H9 (cell line): Measurements from ENCODE around the gene AGMO. TPM values are rescaled to one million over a fixed set of nuclear protein-coding genes. Genes with fewer than 3 reads are reported as not detected.

Source experiments
- DNase-seq: peaks from one replicate; pipeline ENCODE4 v3.0.0-alpha.2; 2017
- H2AFZ ChIP-seq: one replicate; pipeline ENCODE4 v1.6.1; 2013; ENCODE audit warnings: mild to moderate bottlenecking, low read length, control low read depth, moderate library complexity
- H2AK5ac ChIP-seq: 2 replicates; pipeline ENCODE4 v1.6.1; 2013; ENCODE audit warnings: low read length, control low read depth, mixed read lengths; ENCODE audit not compliant: insufficient read length
- H2BK120ac ChIP-seq: one replicate; pipeline ENCODE4 v1.6.1; 2013; ENCODE audit warnings: low read depth, mild to moderate bottlenecking, low read length, control low read depth, inconsistent platforms; ENCODE audit not compliant: poor library complexity, severe bottlenecking
- H2BK12ac ChIP-seq: 2 replicates; pipeline ENCODE4 v1.6.1; 2013; ENCODE audit warnings: low read length, control low read depth, mixed read lengths, low read depth; ENCODE audit not compliant: insufficient read length
- H2BK15ac ChIP-seq: 2 replicates; pipeline ENCODE4 v1.6.1; 2013; ENCODE audit warnings: low read depth, low read length, control low read depth
- H2BK20ac ChIP-seq: one replicate; pipeline ENCODE4 v1.6.1; 2013; ENCODE audit warnings: low read depth, mild to moderate bottlenecking, low read length, control low read depth, inconsistent platforms; ENCODE audit not compliant: poor library complexity, severe bottlenecking
- H2BK5ac ChIP-seq: 2 replicates; pipeline ENCODE4 v1.6.1; 2013; ENCODE audit warnings: low read length, control low read depth, mixed read lengths; ENCODE audit not compliant: insufficient read length
- H3K14ac ChIP-seq: 2 replicates; pipeline ENCODE4 v1.6.1; 2013; ENCODE audit warnings: low read length, control low read depth; ENCODE audit not compliant: insufficient read depth
- H3K18ac ChIP-seq: 2 replicates; pipeline ENCODE4 v1.6.1; 2013; ENCODE audit warnings: low read depth, mild to moderate bottlenecking, mixed read lengths, low read length, control low read depth; ENCODE audit not compliant: insufficient read length
- H3K23ac ChIP-seq: 2 replicates; pipeline ENCODE4 v1.6.1; 2013; ENCODE audit warnings: low read length, control low read depth, mixed read lengths, low read depth; ENCODE audit not compliant: insufficient read length
- H3K23me2 ChIP-seq: 2 replicates; pipeline ENCODE4 v1.6.1; 2013; ENCODE audit warnings: low read depth, mild to moderate bottlenecking, mixed read lengths, low read length, control low read depth; ENCODE audit not compliant: insufficient read length, poor library complexity, severe bottlenecking
- H3K27ac ChIP-seq: 2 replicates; pipeline ENCODE4 v1.5.1; 2013; ENCODE audit warnings: low read length, control low read depth, mixed read lengths, low read depth; ENCODE audit not compliant: insufficient read length
- H3K27me3 ChIP-seq: 2 replicates; pipeline ENCODE4 v1.6.1; 2013; ENCODE audit warnings: low read length, control low read depth, inconsistent platforms; ENCODE audit not compliant: insufficient read depth
- H3K4ac ChIP-seq: 2 replicates; pipeline ENCODE4 v1.6.1; 2013; ENCODE audit warnings: low read depth, mild to moderate bottlenecking, control low read depth, inconsistent platforms, low read length, moderate library complexity
- H3K4me1 ChIP-seq: 2 replicates; pipeline ENCODE4 v1.6.1; 2013; ENCODE audit warnings: low read length, control low read depth, inconsistent platforms; ENCODE audit not compliant: insufficient read depth
- H3K4me2 ChIP-seq: 2 replicates; pipeline ENCODE4 v1.6.1; 2013; ENCODE audit warnings: low read length, control low read depth, mixed read lengths; ENCODE audit not compliant: insufficient read length, insufficient read depth
- H3K56ac ChIP-seq: 2 replicates; pipeline ENCODE4 v1.6.1; 2013; ENCODE audit warnings: low read depth, mild to moderate bottlenecking, mixed read lengths, low read length, control low read depth; ENCODE audit not compliant: insufficient read length
- H3K79me1 ChIP-seq: 2 replicates; pipeline ENCODE4 v1.6.1; 2013; ENCODE audit warnings: low read depth, mild to moderate bottlenecking, moderate library complexity, low read length, control low read depth, inconsistent platforms; ENCODE audit not compliant: insufficient read depth, poor library complexity, severe bottlenecking
- H3K79me2 ChIP-seq: 2 replicates; pipeline ENCODE4 v1.6.1; 2013; ENCODE audit warnings: low read length, control low read depth, inconsistent platforms; ENCODE audit not compliant: insufficient read depth
- H3K9ac ChIP-seq: 2 replicates; pipeline ENCODE4 v1.6.1; 2013; ENCODE audit warnings: low read length, control low read depth, mixed read lengths; ENCODE audit not compliant: insufficient read length; ENCODE audit errors: extremely low read depth
- H3K9me3 ChIP-seq: one replicate; pipeline ENCODE4 v1.6.1; 2013; ENCODE audit warnings: low read depth, low read length, inconsistent platforms; ENCODE audit not compliant: control insufficient read depth
- H3T11ph ChIP-seq: one replicate; pipeline ENCODE4 v1.6.1; 2013; ENCODE audit warnings: mild to moderate bottlenecking, low read length, control low read depth, inconsistent platforms
- H4K20me1 ChIP-seq: one replicate; pipeline ENCODE4 v1.6.1; 2013; ENCODE audit not compliant: control insufficient read depth, insufficient read length, insufficient read depth
- H4K5ac ChIP-seq: 2 replicates; pipeline ENCODE4 v1.6.1; 2013; ENCODE audit warnings: low read depth, mild to moderate bottlenecking, mixed read lengths, low read length, control low read depth; ENCODE audit not compliant: insufficient read length
- H4K8ac ChIP-seq: replicated peaks from 2 replicates; pipeline ENCODE4 v1.6.1; 2013; ENCODE audit warnings: low read length, control low read depth, mixed read lengths, low read depth; ENCODE audit not compliant: insufficient read length
- H4K91ac ChIP-seq: 2 replicates; pipeline ENCODE4 v1.6.1; 2013; ENCODE audit warnings: low read depth, mild to moderate bottlenecking, moderate library complexity, mixed read lengths, low read length, control low read depth; ENCODE audit not compliant: insufficient read length
- H3K27ac Mint-ChIP-seq, 3 experiments: 2 replicates in 2 of 3; 3 replicates in 1 of 3; pipeline ENCODE4 v1.8.0; 2020 to 2021; ENCODE audit warnings: mixed read lengths in 3 of 3, mild to moderate bottlenecking in 1 of 3, moderate library complexity in 1 of 3
- H3K27me3 Mint-ChIP-seq: 2 replicates; pipeline ENCODE4 v1.8.0; 2021; ENCODE audit warnings: low read depth, mild to moderate bottlenecking, moderate library complexity, mixed read lengths
- H3K36me3 Mint-ChIP-seq, 3 experiments: 2 replicates in 2 of 3; 3 replicates in 1 of 3; pipeline ENCODE4 v1.8.0; 2020 to 2021; ENCODE audit warnings: low read depth in 3 of 3, mixed read lengths in 3 of 3; ENCODE audit not compliant: insufficient read depth in 1 of 3
- H3K4me1 Mint-ChIP-seq, 2 experiments: 2 replicates each; pipeline ENCODE4 v1.8.0; 2020; ENCODE audit warnings: mixed read lengths in 2 of 2
- H3K4me3 Mint-ChIP-seq, 2 experiments: 2 replicates in 1 of 2; 3 replicates in 1 of 2; pipeline ENCODE4 v1.8.0; 2020 to 2021; ENCODE audit warnings: mild to moderate bottlenecking in 2 of 2, mixed read lengths in 2 of 2, moderate library complexity in 1 of 2
- H3K9me3 Mint-ChIP-seq, 2 experiments: 2 replicates in 1 of 2; 3 replicates in 1 of 2; pipeline ENCODE4 v1.8.0; 2020; ENCODE audit warnings: mild to moderate bottlenecking in 2 of 2, mixed read lengths in 2 of 2, moderate library complexity in 1 of 2
- WGBS: extraction: QIAGEN DNeasy Blood & Tissue Kit; methylation state at CpG from one replicate; pipeline ENCODE4 v1.1.7; 2013; ENCODE audit warnings: missing lambda C conversion rate, low lambda C conversion rate, mixed read lengths; ENCODE audit not compliant: insufficient read length; ENCODE audit errors: extremely low coverage; 5-methylcytosine and 5-hydroxymethylcytosine counted together
- total RNA-seq: library from RNA; stranded (reverse); gene quantifications from 2 replicates; pipeline ENCODE4 v1.2.1, GENCODE V29; 2021
- TF ChIP-seq, protein P1 (sequence below): fragments of 200-600 bp; sonication (generic); conservative IDR thresholded peaks from 3 replicates; pipeline ENCODE4 v1.8.0; 2021; ENCODE audit warnings: antibody characterized with exemption, mild to moderate bottlenecking

Gene AGMO
- total RNA-seq, 1 experiment from 2014 or later, result 0.70 TPM

DNA sequence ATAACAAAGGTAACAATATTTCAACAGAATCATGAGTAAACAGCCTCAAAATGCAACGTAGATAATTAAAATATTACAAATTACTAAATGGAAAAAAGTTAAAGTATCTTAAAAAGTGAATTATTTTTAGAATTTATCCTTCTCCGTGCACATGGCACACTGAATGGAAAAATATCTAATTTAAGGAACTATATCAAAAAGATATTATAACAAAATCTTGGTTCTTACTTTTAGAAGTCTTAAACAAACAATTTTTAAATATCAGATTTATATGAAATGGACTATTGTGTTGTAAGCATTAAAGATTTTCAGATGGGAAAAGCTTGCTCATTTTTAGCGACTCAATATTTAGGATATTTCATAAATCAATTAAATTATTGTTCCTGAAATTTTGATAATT lies 72.0 kb downstream of the AGMO start:
- Histone ChIP-seq H3K9ac (no peak overlapping the region), H3K18ac (no peak overlapping the region), H3K4me1 (no peaks in the 10 kb centered on the region), H2BK20ac (no peak overlapping the region), H3K23ac (no peak overlapping the region), H2BK120ac (no peak overlapping the region), H2AFZ (no peak overlapping the region), H2BK15ac (no peak overlapping the region), H3K79me2 (no peaks in the 10 kb centered on the region), H3K4ac (no peak overlapping the region), H4K8ac (no peak overlapping the region), H3K27me3 (no peaks in the 10 kb centered on the region), H4K5ac (no peak overlapping the region), H3K79me1 (no peaks in the 10 kb centered on the region), H3K23me2 (no peaks in the 10 kb centered on the region), H2AK5ac (no peak overlapping the region), H3T11ph (no peak overlapping the region), H3K56ac (no peak overlapping the region), H3K14ac (no peak overlapping the region), H3K9me3 (no peaks in the 10 kb centered on the region), H4K91ac (no peak overlapping the region), H2BK12ac (no peak overlapping the region), H4K20me1 (no peaks in the 10 kb centered on the region), H3K4me2 (no peak overlapping the region), H2BK5ac (no peak overlapping the region), H3K27ac (no peak overlapping the region)
- H3K36me3 Mint-ChIP-seq, result no peaks in the 10 kb centered on the region; a peak in 2 of 7 replicates
- no peak overlapping the region for H3K4me3 Mint-ChIP-seq
- no peaks in the 10 kb centered on the region for H3K4me1 Mint-ChIP-seq
- TF ChIP-seq, protein P1, sequence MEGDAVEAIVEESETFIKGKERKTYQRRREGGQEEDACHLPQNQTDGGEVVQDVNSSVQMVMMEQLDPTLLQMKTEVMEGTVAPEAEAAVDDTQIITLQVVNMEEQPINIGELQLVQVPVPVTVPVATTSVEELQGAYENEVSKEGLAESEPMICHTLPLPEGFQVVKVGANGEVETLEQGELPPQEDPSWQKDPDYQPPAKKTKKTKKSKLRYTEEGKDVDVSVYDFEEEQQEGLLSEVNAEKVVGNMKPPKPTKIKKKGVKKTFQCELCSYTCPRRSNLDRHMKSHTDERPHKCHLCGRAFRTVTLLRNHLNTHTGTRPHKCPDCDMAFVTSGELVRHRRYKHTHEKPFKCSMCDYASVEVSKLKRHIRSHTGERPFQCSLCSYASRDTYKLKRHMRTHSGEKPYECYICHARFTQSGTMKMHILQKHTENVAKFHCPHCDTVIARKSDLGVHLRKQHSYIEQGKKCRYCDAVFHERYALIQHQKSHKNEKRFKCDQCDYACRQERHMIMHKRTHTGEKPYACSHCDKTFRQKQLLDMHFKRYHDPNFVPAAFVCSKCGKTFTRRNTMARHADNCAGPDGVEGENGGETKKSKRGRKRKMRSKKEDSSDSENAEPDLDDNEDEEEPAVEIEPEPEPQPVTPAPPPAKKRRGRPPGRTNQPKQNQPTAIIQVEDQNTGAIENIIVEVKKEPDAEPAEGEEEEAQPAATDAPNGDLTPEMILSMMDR, result no peak
- no peaks in the 10 kb centered on the region for H3K27me3 Mint-ChIP-seq
- H3K9me3 Mint-ChIP-seq, result no peaks in the 10 kb centered on the region
- DNase-seq, result no peak
- H3K27ac Mint-ChIP-seq, result 0 out of 7 replicates have a peak overlapping the region, but pooled peaks of 1 of the 3 experiments have one; percentile 21
- no CpG with 5 or more reads among the region's 3 CpGs for WGBS
